Fibroblast of lung (primary cell): Measurements from ENCODE around the gene MAML3.

Source experiments
- EZH2 ChIP-seq: IDR thresholded peaks from 2 replicates; pipeline ENCODE4 v1.5.1; 2012; ENCODE audit warnings: low read length, control low read depth, mild to moderate bottlenecking; ENCODE audit errors: missing control alignments
- TF ChIP-seq, protein P1 (sequence below), 2 donors: IDR thresholded peaks in 1 of 2; conservative IDR thresholded peaks in 1 of 2; 1 replicate in 1 of 2; 2 replicates in 1 of 2; pipeline ENCODE4 v1.5.1; 2011 to 2012; ENCODE audit warnings: low read length in 2 of 2, control low read depth in 1 of 2, inconsistent platforms in 1 of 2, low read depth in 1 of 2, mild to moderate bottlenecking in 1 of 2

DNA sequence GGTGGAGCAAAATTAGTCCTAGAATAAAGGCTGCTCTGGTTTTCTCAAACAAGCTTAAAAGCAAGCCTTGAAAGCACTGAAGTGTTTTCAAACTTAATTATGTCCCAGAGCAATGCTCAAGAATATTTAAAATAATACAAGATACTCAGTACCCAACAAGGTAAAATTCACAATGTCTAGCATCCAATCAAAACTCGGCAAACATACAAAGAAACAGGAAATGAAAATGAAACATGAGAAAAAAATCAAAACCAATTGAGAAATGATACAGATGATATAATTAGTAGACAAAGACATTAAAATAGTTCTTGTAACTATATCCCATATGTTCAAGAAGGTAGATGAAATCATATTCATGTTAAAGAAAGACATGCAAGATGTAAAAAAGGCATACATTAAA lies 45.0 kb upstream of the MAML3 start:
- TF ChIP-seq, protein P1, sequence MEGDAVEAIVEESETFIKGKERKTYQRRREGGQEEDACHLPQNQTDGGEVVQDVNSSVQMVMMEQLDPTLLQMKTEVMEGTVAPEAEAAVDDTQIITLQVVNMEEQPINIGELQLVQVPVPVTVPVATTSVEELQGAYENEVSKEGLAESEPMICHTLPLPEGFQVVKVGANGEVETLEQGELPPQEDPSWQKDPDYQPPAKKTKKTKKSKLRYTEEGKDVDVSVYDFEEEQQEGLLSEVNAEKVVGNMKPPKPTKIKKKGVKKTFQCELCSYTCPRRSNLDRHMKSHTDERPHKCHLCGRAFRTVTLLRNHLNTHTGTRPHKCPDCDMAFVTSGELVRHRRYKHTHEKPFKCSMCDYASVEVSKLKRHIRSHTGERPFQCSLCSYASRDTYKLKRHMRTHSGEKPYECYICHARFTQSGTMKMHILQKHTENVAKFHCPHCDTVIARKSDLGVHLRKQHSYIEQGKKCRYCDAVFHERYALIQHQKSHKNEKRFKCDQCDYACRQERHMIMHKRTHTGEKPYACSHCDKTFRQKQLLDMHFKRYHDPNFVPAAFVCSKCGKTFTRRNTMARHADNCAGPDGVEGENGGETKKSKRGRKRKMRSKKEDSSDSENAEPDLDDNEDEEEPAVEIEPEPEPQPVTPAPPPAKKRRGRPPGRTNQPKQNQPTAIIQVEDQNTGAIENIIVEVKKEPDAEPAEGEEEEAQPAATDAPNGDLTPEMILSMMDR (conservative IDR thresholded peaks at IDR 0.05 in 1 of 2, IDR thresholded peaks at IDR 0.05 in 1 of 2; ENCODE audit: low read depth in 1 of 2, low read length in 2 of 2), result no peak
- no peak for TF ChIP-seq EZH2
